ENCODE results near the gene GNAS-AS1. TPM values are rescaled to one million over a fixed set of nuclear protein-coding genes. Genes with fewer than 3 reads are reported as not detected.

The GNAS-AS1 gene
- 1 to 10 TPM in 2 of 4 donors, under 1 TPM in 2; 0.42 to 1.9 (median 1.1) TPM for total RNA-seq

GRCh38 chr20:58850693-58851174 lies at the start of gene GNAS-AS1:
GNAS-AS1 (minus strand) TSS chr20:58850902.
- DNase-seq, result peak; percentile 84 to 86
- WGBS, 2 donors, result 50 to 61% methylated on average over 21 to 25 of the region's 25 CpGs
- no peaks in the 10 kb centered on the region for H3K9me3 ChIP-seq
- H3K4me1 ChIP-seq, result peaks cover 6 to 22% of the 10 kb centered on the region in 2 donors
- H3K36me3 ChIP-seq, result no peaks in the 10 kb centered on the region
- H3K4me3 ChIP-seq (replicated peaks in 1 of 3), result peak within 1 kb of the TSS in 2 of 3 donors; percentile 30 to 41
- TF ChIP-seq POLR2A (IDR thresholded peaks at IDR 0.05) (no peak), CTCF (IDR thresholded peaks at IDR 0.05) (no peak)
- intact Hi-C loops (cut with DNase I), result loop anchor here (10.0 kb wide), 1 partner anchor 196 kb away; the partner anchor contains the start of gene STX16
- H3K27ac ChIP-seq, result no peak within 1 kb of the TSS
- H3K27me3 ChIP-seq, result peaks cover 7% of the 10 kb centered on the region

- Histone ChIP-seq H3K27ac (peak overlapping the region in 1 of 3 donors; percentile 0), H3K36me3 (peaks cover 38 to 42% of the 10 kb centered on the region in 2 donors), H3K9me3 (no peaks in the 10 kb centered on the region), H3K4me3 (replicated peaks in 1 of 3) (no peak overlapping the region), H3K4me1 (peaks cover 52 to 72% of the 10 kb centered on the region in 2 donors), H3K27me3 (no peaks in the 10 kb centered on the region)
- TF ChIP-seq CTCF (IDR thresholded peaks at IDR 0.05) (no peak), POLR2A (IDR thresholded peaks at IDR 0.05) (no peak)
- WGBS, 2 donors, result 79% methylated on average over 7 of the region's 7 CpGs
- no peak for DNase-seq
- intact Hi-C loops (cut with DNase I), result no loop called here
These were observed 49.7 kb upstream of the GNAS-AS1 start for GRCh38 chr20:58900397-58900796.

- Histone ChIP-seq H3K36me3 (peaks cover 30 to 33% of the 10 kb centered on the region in 2 donors), H3K4me3 (replicated peaks in 1 of 3) (no peak overlapping the region), H3K27me3 (no peaks in the 10 kb centered on the region), H3K9me3 (no peaks in the 10 kb centered on the region), H3K4me1 (peaks cover 61 to 76% of the 10 kb centered on the region in 2 donors), H3K27ac (peak overlapping the region in 1 of 3 donors; percentile 100)
- WGBS, 2 donors, result 67 to 75% methylated on average over 10 of the region's 10 CpGs
- intact Hi-C loops (cut with DNase I), result loop anchor here (10.0 kb wide), 1 partner anchor 105 kb away; the partner anchor contains the start of gene CTSZ
- TF ChIP-seq CTCF (IDR thresholded peaks at IDR 0.05), result no peak
- TF ChIP-seq POLR2A (IDR thresholded peaks at IDR 0.05), result no peak
- no peak for DNase-seq
These were observed 48.8 kb upstream of the GNAS-AS1 start for GRCh38 chr20:58899512-58899911.

GRCh38 chr20:58898629-58899408 lies 48.1 kb upstream of the GNAS-AS1 start:
- Histone ChIP-seq H3K4me3 (replicated peaks in 1 of 3) (no peak overlapping the region), H3K36me3 (peaks cover 23 to 26% of the 10 kb centered on the region in 2 donors), H3K9me3 (no peaks in the 10 kb centered on the region), H3K27me3 (no peaks in the 10 kb centered on the region), H3K4me1 (peaks cover 68 to 80% of the 10 kb centered on the region in 2 donors), H3K27ac (peak overlapping the region in 2 of 3 donors; percentile 8 to 100)
- TF ChIP-seq CTCF (IDR thresholded peaks at IDR 0.05), result no peak
- TF ChIP-seq POLR2A (IDR thresholded peaks at IDR 0.05), result no peak
- intact Hi-C loops (cut with DNase I), result loop anchor here (10.0 kb wide), 1 partner anchor 106 kb away; the partner anchor contains the start of gene CTSZ
- 61 to 65% methylated on average over 15 of the region's 15 CpGs for WGBS, 2 donors
- peak in 1 of 2 donors; percentile 41 for DNase-seq

GRCh38 chr20:58897488-58897887 lies 46.8 kb upstream of the GNAS-AS1 start:
- no peak overlapping the region for H3K4me3 ChIP-seq (replicated peaks in 1 of 3)
- H3K36me3 ChIP-seq, result peaks cover 13 to 16% of the 10 kb centered on the region in 2 donors
- peaks cover 75 to 76% of the 10 kb centered on the region in 2 donors for H3K4me1 ChIP-seq
- intact Hi-C loops (cut with DNase I), result loop anchor here (10.0 kb wide), 1 partner anchor 107 kb away; the partner anchor contains the start of gene CTSZ
- no peaks in the 10 kb centered on the region for H3K27me3 ChIP-seq
- TF ChIP-seq POLR2A (IDR thresholded peaks at IDR 0.05) (no peak), CTCF (IDR thresholded peaks at IDR 0.05) (no peak)
- peak overlapping the region; percentile 28 to 100 (median 99) for H3K27ac ChIP-seq
- no peak for DNase-seq
- WGBS, 2 donors, result 65 to 72% methylated on average over 4 of the region's 4 CpGs
- H3K9me3 ChIP-seq, result no peaks in the 10 kb centered on the region

Data from thyroid gland (tissue), 4 donors.